BE2C (cell line): Measurements from ENCODE around the gene GPR139.

Experiments used
- DNase-seq: peaks from one replicate; pipeline ENCODE4 v3.0.0-alpha.2; 2020
- H3K27me3 ChIP-seq: fragments of 250-450 bp; sonication (Bioruptor Pico); 2 replicates; pipeline ENCODE4 v1.5.1; 2020; ENCODE audit warnings: mild to moderate bottlenecking
- H3K36me3 ChIP-seq: fragments of 250-450 bp; sonication (Bioruptor Pico); 2 replicates; pipeline ENCODE4 v1.5.1; 2020; ENCODE audit warnings: mild to moderate bottlenecking
- H3K4me1 ChIP-seq: fragments of 250-450 bp; sonication (Bioruptor Pico); 2 replicates; pipeline ENCODE4 v1.5.1; 2020
- H3K4me3 ChIP-seq: 2 replicates; pipeline ENCODE4 v1.5.1; 2011; ENCODE audit warnings: low read depth, low read length
- H3K9me3 ChIP-seq: fragments of 250-450 bp; sonication (Bioruptor Pico); 2 replicates; pipeline ENCODE4 v1.5.1; 2020
- TF ChIP-seq, protein P1 (sequence below): IDR thresholded peaks from 2 replicates; pipeline ENCODE4 v1.5.1; 2012; ENCODE audit warnings: mild to moderate bottlenecking, low read depth, low read length

The GPR139 gene

DNA sequence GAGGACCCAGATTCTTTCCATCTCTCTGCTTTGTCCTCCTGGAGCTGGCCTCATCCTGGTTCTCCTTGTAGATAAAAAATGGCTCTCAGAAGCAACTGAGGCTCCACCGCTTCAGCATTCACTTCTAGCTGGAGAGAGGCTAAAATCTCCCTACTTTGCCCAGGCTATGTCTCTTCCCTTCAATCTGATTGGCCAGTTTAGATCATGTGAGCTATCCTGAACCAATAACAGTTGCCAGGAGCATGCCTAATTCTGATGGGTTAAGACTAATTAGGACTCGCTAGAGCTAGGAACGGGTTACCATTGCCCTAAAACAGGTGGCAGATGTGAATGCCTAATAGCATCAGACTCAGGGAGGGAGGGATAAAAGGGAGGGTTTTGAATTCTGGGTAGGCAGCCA, 89.6 kb downstream of the GPR139 start:
- Histone ChIP-seq H3K4me1 (no peaks in the 10 kb centered on the region), H3K27me3 (no peaks in the 10 kb centered on the region), H3K9me3 (no peaks in the 10 kb centered on the region), H3K4me3 (no peak overlapping the region), H3K36me3 (no peaks in the 10 kb centered on the region)
- TF ChIP-seq, protein P1, sequence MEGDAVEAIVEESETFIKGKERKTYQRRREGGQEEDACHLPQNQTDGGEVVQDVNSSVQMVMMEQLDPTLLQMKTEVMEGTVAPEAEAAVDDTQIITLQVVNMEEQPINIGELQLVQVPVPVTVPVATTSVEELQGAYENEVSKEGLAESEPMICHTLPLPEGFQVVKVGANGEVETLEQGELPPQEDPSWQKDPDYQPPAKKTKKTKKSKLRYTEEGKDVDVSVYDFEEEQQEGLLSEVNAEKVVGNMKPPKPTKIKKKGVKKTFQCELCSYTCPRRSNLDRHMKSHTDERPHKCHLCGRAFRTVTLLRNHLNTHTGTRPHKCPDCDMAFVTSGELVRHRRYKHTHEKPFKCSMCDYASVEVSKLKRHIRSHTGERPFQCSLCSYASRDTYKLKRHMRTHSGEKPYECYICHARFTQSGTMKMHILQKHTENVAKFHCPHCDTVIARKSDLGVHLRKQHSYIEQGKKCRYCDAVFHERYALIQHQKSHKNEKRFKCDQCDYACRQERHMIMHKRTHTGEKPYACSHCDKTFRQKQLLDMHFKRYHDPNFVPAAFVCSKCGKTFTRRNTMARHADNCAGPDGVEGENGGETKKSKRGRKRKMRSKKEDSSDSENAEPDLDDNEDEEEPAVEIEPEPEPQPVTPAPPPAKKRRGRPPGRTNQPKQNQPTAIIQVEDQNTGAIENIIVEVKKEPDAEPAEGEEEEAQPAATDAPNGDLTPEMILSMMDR: no peak
- no peak for DNase-seq
